Right ventricle myocardium superior (tissue), 1 donor: Measurements from ENCODE around the gene CST4. TPM values are rescaled to one million over a fixed set of nuclear protein-coding genes. Genes with fewer than 3 reads are reported as not detected.
"Not testable (repeated sequence)": the region's sequence is repeated elsewhere in the genome, so short reads cannot be mapped to it uniquely, and the experiment has no call there.

Experiments used
- ATAC-seq: fragments of 200-7000 bp; cut with Tn5 transposase; one replicate; pipeline ENCODE4 v1.9.1; 2020; ENCODE audit warnings: mild to moderate bottlenecking; ENCODE audit not compliant: poor library complexity
- DNase-seq: peaks from one replicate; pipeline ENCODE4 v3.0.0-alpha.2; 2020
- intact Hi-C: fragments of 100-400 bp; cut with DNase I; formaldehyde crosslinking; loops from one replicate; pipeline ENCODE4 v1.11.2; 2022
- total RNA-seq: library from RNA; stranded (reverse); fragmentation: NEBNext Ultra II Directional; extraction: Animal tissue kit (Norgen Biotek cat#: 25700); gene quantifications from one replicate; pipeline ENCODE4 v1.2.1, GENCODE V29; 2021
- donor health status: DM: no; HTN: yes; CAD: no; lungs with severe emphysema.

The CST4 gene
- total RNA-seq, 1 donor from 2014 or later = not detected

GRCh38 chr20:23636182-23636907, 52.5 kb downstream of the CST4 start:
- intact Hi-C loops = no loop called here
- ATAC-seq = no peak
- DNase-seq = no peak

- intact Hi-C loops, ATAC-seq, DNase-seq: not testable (repeated sequence)
Observed at GRCh38 chr20:23635768-23636090, 53.1 kb downstream of the CST4 start.

Other genes starting within 250 kb of the CST4 start
- gene CSTL1, start 249.4 kb downstream of the CST4 start, total RNA-seq = not detected
- gene CST11, start 236.2 kb downstream of the CST4 start, total RNA-seq = not detected
- not detected for gene CST8, start 197.9 kb downstream of the CST4 start, total RNA-seq
- gene CST9L, start 120.6 kb downstream of the CST4 start, total RNA-seq = not detected
- gene CST9, start 83.1 kb downstream of the CST4 start, total RNA-seq = not detected
- 971 TPM for gene CST3, start 51.1 kb downstream of the CST4 start, total RNA-seq
- not detected for gene CST1, start 61.9 kb upstream of the CST4 start, total RNA-seq
- not detected for gene CST2, start 137.7 kb upstream of the CST4 start, total RNA-seq
- gene CST5, start 190.7 kb upstream of the CST4 start, total RNA-seq = not detected